GM18861 (cell line): Measurements from ENCODE around the gene KRTAP12-3.

Source experiments
- ATAC-seq: cut with Tn5 transposase; IDR thresholded peaks from one replicate; pipeline ENCODE4 v1.9.1; 2021; ENCODE audit not compliant: unreplicated experiment

KRTAP12-3 gene

GRCh38 chr21:44701023-44701400, 43.3 kb downstream of the KRTAP12-3 start:
- no peak for ATAC-seq

- ATAC-seq: no peak
These were observed 43.8 kb downstream of the KRTAP12-3 start for GRCh38 chr21:44701541-44701940.

DNA sequence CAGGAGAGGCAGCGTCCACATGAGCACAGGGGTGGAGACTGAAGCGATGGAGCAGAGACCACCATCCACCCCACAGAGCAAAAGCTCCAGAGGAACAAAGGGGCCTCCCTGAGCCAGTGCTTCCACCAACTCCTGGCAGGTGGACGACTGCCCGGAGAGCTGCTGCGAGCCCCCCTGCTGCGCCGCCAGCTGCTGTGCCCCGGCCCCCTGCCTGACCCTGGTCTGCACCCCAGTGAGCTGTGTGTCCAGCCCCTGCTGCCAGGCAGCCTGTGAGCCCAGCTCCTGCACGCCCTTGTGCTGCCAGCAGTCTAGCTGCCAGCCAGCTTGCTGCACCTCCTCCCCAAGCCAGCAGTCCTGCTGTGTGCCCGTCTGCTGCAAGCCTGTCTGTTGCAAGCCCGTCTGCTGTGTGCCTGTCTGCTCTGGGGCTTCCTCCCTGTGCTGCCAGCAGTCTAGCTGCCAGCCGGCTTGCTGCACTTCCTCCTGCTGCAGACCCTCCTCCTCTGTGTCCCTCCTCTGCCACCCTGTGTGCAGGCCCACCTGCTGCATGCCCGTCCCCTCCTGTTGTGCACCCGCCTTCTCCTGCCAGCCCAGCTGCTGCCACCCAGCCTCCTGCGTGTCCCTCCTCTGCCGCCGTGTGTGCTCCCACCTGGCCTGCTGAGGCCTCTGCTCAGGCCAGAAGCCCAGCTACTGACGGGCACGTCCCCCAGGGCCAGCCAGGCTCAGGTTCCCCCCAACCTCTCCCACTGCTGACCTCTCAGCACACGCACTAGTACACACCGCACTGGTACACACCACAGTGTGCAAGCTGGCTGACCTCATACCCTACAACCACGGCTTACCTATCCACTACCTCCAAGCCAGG, 44.6 kb downstream of the KRTAP12-3 start:
- no peak for ATAC-seq

GRCh38 chr21:44702973-44703730, 45.4 kb downstream of the KRTAP12-3 start:
- no peak for ATAC-seq

- ATAC-seq: no peak
These were observed 46.3 kb downstream of the KRTAP12-3 start for GRCh38 chr21:44703731-44704635.

DNA sequence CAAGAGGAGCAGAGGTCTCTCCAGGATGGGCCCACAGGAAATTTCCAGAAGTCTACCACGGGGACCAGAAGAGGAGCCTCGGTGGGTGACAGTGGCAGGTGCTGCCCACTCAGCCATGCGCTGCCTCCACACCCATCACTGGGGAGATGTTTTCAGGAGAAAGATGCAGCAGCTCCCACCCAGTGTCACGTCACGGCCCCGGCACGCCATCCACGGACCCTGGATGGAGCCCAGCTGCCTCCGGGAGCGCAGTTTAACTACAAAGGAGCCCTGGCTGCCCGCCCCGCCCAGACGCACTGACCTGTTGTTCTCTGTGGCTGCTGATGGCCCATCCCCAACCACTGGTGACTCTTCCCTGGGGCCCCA, 46.9 kb downstream of the KRTAP12-3 start:
- no peak for ATAC-seq

DNA sequence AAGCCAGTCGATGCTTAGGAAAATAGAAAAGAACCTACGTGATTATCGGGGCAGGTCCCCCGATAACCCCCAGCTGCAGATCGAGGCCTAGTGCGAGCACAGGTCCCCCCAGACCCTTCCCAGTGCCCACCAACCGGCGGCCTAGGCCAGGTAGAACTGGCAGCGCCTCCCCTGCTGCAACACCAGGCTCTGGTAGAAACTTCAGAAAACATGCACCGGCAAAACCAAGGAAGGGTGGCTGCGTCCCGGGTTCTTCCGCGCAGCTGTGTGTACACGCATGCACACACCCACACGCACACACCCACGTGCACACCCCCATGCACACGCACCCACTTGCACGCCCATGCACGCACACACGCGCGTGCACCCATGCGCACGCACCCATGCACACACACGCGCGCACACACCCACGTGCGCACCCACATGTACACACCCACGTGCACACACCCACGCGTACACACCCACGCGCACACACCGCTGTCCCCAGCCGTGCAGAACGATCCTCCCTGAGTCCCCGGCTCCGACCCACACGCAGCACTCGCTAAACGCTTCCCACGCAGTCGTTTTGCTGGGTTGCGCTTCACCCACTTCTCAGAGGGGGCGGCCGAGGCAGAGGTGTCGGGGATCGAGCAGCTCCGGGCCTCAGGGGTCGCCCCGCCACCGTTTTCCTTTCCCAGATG, 48.4 kb downstream of the KRTAP12-3 start:
- ATAC-seq: no peak

DNA sequence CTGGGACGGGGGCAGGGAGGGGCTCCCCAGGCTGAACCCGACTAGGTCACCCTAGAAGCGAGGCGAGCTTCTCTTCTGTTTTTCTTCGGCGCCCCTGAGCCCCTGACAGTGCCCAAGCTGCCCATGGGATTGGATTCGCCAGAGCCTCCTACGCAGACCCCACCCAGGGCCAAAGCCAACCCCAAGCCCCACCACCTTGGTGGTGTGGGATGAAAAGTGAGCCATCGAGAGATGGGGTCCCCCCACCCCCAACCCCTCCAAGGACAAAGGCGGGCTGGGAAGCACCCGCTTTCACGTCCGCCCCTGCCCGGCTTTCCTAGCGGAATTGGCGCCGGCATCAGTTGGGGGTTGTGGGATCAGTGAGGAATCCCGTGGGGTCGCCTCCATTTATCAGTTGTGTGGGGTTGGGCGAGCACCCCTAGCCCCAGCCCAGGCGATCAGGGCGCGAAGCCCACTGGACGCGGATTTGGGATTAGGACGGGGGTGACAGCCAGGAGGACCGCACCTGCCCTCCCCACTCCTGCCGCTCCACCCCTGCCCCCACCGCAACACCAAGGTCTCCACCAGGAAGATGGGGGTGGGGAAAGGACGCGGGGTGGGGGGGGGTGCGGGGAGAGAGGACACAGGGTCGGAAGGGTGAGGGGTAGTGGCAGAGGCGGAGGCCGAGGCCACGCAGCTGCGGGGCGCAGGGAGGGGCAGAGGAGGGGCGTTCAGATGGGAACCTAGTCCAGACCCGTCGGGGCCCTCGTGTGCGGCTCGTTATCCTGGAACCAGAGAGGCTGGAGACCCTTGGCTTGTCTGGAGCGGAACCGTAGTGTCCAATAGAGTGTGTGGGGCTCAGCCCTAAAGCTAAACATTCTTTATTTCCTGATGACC, 49.2 kb downstream of the KRTAP12-3 start:
- ATAC-seq: no peak
